Coronary artery (tissue), 2 donors: ENCODE data around the gene SPAG16.

Experiments used
- DNase-seq: peaks from one replicate; pipeline ENCODE4 v3.0.0-alpha.2; 2017; ENCODE audit warnings: low spot score
- H3K27ac ChIP-seq, 2 donors: fragments of 200-600 bp; sonication (generic); one replicate each; pipeline ENCODE4 v1.5.1; 2016 to 2019
- H3K4me3 ChIP-seq: fragments of 200-600 bp; sonication (generic); 2 replicates; pipeline ENCODE4 v1.5.1; 2016; ENCODE audit warnings: mild to moderate bottlenecking, moderate library complexity
- CTCF ChIP-seq: fragments of 200-600 bp; sonication (generic); IDR thresholded peaks from one replicate; pipeline ENCODE4 v1.5.1; 2019; ENCODE audit warnings: antibody characterized with exemption

SPAG16 gene

DNA sequence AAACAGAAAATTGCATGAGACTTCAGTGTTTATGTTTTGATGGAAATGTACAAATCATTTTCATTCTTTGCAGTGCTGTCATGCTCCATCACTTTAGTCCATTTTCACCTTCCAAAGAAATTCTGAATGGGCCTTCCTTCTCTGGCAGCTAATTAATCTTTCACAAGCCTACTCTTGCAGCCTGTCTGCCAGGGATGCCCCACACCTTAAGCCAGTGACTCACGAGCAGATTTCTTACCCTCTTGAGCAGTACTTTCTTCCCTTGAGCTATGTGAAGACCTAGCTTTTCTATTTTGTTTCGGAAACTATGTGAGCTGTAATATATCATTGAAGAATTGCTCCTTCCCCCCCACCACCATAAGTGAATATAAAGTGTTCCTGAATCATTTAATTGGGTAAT lies 722.3 kb downstream of the SPAG16 start:
- no peak overlapping the region for H3K27ac ChIP-seq
- TF ChIP-seq CTCF: no peak
- H3K4me3 ChIP-seq: no peak overlapping the region
- DNase-seq: no peak

DNA sequence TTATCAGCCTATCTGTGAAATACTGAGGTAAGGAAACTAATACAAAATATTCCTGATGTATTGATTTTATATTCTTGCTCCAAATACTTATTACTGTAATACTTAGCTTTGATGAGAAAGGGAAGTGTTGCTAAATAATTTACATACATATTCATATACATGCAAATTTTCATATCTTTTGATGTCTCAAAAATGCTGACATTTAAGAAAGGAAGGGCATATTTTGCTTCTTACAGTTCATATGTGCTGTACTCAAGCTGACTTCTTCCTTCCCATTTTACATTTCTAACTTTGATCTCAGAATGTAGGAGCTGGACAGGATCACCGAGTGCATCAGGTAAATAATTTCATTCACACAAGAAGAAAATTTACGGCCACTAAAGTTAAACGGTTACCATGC lies 727.4 kb downstream of the SPAG16 start:
- no peak for TF ChIP-seq CTCF
- no peak overlapping the region for H3K4me3 ChIP-seq
- no peak for DNase-seq
- H3K27ac ChIP-seq: no peak overlapping the region

DNA sequence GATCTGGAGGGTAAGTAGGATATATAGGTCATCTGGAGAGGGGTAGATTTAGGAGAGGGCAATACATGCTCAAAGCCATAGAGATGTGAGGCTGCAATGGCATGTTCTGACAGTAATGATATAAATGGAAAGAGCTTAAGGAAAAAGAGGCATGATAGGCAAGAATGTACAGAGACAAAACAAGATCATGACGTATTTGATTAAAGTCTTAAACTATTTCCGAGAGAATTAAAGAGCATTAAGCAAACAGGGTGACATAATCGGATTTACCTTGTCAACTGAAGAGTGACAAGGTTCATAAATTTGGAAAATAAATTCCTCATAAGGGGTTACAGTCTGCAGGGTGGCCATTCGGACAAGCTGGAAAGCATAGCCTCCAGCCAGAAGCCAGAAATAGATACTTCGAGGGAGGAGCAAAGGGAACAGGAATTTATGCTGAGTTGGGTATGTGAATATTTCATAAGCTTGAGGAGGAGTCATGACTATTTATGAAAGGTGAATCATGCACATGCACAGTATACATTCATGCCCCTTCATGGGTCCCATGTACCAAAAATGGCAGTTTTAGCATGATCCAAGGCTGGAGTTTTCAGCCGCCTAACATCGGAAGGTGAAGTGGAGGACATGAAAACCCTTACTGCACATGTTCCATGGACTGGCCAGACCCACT lies 730.4 kb downstream of the SPAG16 start:
- no peak for TF ChIP-seq CTCF
- Histone ChIP-seq H3K27ac (no peak overlapping the region), H3K4me3 (no peak overlapping the region)
- no peak for DNase-seq

DNA sequence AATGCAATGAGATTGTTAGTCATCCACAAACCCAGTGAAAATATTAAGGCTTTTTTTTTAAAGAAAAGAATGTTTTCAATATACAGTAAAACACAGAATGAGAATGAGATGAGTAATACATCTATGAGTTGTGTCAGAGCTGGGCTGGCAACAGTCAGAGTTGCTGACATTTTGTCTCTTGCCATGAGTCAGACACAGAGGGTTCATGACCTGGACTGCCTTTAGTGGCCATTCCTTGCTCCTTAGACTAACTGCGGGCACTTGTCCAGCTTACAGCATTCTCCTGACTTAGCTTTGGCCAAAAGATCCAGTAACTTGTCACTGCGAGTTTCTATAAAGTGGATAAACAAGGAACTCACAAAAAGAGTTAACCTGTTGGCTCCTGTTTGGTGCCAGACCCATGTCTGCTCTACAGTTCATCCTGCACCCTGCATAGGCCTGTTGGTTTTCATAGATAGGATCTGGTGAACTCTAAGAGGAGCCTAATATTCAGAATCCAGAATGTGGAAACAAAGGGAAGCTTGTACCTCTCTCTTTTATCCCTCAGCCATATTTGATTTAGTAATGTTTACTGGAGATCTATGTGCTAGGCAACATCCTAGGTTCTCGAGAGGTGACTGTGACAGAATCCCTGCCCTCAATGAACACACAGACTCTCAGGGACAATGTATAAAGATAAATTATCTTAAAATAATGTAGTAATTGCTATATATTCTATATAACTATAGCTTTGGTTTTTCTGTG lies 735.1 kb downstream of the SPAG16 start:
- TF ChIP-seq CTCF: no peak
- no peak for DNase-seq
- Histone ChIP-seq H3K27ac (no peak overlapping the region), H3K4me3 (no peak overlapping the region)

DNA sequence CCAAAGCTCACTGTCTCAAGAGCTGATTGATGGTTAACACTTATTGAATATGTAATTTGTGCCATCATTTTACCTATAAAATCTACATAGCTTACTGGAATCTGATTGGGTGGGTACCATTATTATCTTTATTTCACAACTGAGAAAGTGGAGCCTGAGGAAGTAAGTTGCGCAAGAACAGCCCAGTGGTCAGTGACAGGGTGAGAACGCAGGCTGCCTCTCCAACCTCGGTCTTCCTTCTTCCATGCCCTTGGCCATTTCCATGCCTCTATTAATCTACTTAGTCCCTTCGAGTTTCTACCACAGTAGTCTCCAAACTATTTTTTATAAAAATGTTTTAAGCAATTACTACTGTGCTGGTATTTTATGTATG lies 735.7 kb downstream of the SPAG16 start:
- H3K4me3 ChIP-seq: no peak overlapping the region
- no peak for TF ChIP-seq CTCF

GRCh38 chr2:214029190-214029589 lies 744.9 kb downstream of the SPAG16 start:
- Histone ChIP-seq H3K27ac (no peak overlapping the region), H3K4me3 (no peak overlapping the region)
- no peak for DNase-seq
- TF ChIP-seq CTCF: no peak

More for the DNA sequence above, 735.7 kb downstream of the SPAG16 start:
- no peak for DNase-seq
- H3K27ac ChIP-seq: no peak overlapping the region

DNA sequence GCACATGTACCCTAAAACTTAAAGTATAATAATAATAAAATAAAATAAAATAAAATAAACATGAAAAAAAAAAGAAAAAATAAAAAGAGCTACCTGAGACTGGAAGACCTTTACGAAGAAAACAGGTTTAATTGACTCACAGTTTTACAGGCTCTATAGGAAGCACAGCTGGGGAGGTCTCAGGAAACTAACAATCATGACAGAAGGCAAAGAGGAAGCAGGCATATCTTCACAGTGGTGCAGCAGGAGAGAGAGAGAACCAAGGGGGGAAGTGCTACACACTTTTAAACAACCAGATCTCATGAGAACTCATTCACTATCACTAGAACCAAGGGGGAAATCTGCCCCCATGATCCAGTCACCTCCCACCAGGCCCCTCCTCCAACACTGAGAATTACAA lies 747.3 kb downstream of the SPAG16 start:
- no peak for TF ChIP-seq CTCF
- H3K27ac ChIP-seq: no peak overlapping the region
- no peak for DNase-seq
- H3K4me3 ChIP-seq: no peak overlapping the region
